Transverse colon (tissue), 4 donors: ENCODE measurements around the gene MEP1A.
A peak's percentile ranks its signal among the peaks of the same experiment; 100 is the strongest.

Experiments
- EP300 ChIP-seq: sonication (generic); formaldehyde crosslinking; IDR thresholded peaks from one replicate; pipeline ENCODE4 v1.6.1; 2017; ENCODE audit warnings: antibody characterized with exemption, low read depth
- POLR2A ChIP-seq: fragments of 450-650 bp; IDR thresholded peaks from one replicate; pipeline ENCODE4 v1.6.1; 2016; ENCODE audit warnings: antibody characterized with exemption, mild to moderate bottlenecking, moderate library complexity
- POLR2AphosphoS5 ChIP-seq, 3 donors: sonication (generic); formaldehyde crosslinking; IDR thresholded peaks; one replicate each; pipeline ENCODE4 v1.6.1; 2016; ENCODE audit warnings: antibody characterized with exemption in 3 of 3
- TF ChIP-seq, protein P1 (sequence below), 5 experiments: fragments of 200-600 bp in 3 of 5; fragments of 450-650 bp in 2 of 5; sonication (generic) in 3 of 5; IDR thresholded peaks; 1 replicate in 2 of 5; 2 replicates in 3 of 5; pipeline ENCODE4 v1.5.1; 2016 to 2017; ENCODE audit warnings: antibody characterized with exemption in 5 of 5, inconsistent platforms in 3 of 5, mild to moderate bottlenecking in 2 of 5, moderate library complexity in 1 of 5

GRCh38 chr6:46848684-46849360 lies 55.6 kb downstream of the MEP1A start:
- TF ChIP-seq, protein P1, sequence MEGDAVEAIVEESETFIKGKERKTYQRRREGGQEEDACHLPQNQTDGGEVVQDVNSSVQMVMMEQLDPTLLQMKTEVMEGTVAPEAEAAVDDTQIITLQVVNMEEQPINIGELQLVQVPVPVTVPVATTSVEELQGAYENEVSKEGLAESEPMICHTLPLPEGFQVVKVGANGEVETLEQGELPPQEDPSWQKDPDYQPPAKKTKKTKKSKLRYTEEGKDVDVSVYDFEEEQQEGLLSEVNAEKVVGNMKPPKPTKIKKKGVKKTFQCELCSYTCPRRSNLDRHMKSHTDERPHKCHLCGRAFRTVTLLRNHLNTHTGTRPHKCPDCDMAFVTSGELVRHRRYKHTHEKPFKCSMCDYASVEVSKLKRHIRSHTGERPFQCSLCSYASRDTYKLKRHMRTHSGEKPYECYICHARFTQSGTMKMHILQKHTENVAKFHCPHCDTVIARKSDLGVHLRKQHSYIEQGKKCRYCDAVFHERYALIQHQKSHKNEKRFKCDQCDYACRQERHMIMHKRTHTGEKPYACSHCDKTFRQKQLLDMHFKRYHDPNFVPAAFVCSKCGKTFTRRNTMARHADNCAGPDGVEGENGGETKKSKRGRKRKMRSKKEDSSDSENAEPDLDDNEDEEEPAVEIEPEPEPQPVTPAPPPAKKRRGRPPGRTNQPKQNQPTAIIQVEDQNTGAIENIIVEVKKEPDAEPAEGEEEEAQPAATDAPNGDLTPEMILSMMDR (IDR thresholded peaks at IDR 0.05) = peak; percentile 93 to 97 (median 96)
- TF ChIP-seq POLR2A (no peak), POLR2AphosphoS5 (IDR thresholded peaks at IDR 0.05) (peak in 1 of 3 donors; percentile 26), EP300 (peak; percentile 13)
